Activated T-helper 2 cell treated with anti-CD3 and anti-CD28 coated beads, Interferon-gamma antibody, Interleukin-2, Interleukin-4, amounts not matched to agents 10 μg/mL and 5 μg/mL and 100 μg/mL, durations not matched to agents 14 hours and 24 hours and 36 hours (primary cell): Measurements from ENCODE around the gene AP1G2. TPM values are rescaled to one million over a fixed set of nuclear protein-coding genes. Genes with fewer than 3 reads are reported as not detected.

ENCODE experiments used
- DNase-seq: peaks from one replicate; pipeline ENCODE4 v3.0.0; 2021; ENCODE audit warnings: low spot score
- H3K27ac Mint-ChIP-seq: one replicate; pipeline ENCODE4 v1.8.0; 2021; ENCODE audit warnings: mixed read lengths
- H3K27me3 Mint-ChIP-seq: one replicate; pipeline ENCODE4 v1.8.0; 2021; ENCODE audit warnings: low read depth, mixed read lengths
- H3K36me3 Mint-ChIP-seq: one replicate; pipeline ENCODE4 v1.8.0; 2021; ENCODE audit warnings: low read depth, mixed read lengths
- H3K4me1 Mint-ChIP-seq: one replicate; pipeline ENCODE4 v1.8.0; 2021; ENCODE audit warnings: low read depth, mixed read lengths
- H3K4me3 Mint-ChIP-seq: one replicate; pipeline ENCODE4 v1.8.0; 2021; ENCODE audit warnings: low read depth, mild to moderate bottlenecking, moderate library complexity, mixed read lengths
- H3K9me3 Mint-ChIP-seq: one replicate; pipeline ENCODE4 v1.8.0; 2021; ENCODE audit warnings: mixed read lengths
- intact Hi-C: fragments of 100-400 bp; cut with micrococcal nuclease; formaldehyde crosslinking; loops from one replicate; pipeline ENCODE4 v1.15.1; 2023
- total RNA-seq: library from RNA; stranded (reverse); gene quantifications from 2 replicates; pipeline ENCODE4 v1.2.3, GENCODE V29; 2022

Gene AP1G2
- total RNA-seq, 1 donor from 2014 or later, result 164 TPM

DNA sequence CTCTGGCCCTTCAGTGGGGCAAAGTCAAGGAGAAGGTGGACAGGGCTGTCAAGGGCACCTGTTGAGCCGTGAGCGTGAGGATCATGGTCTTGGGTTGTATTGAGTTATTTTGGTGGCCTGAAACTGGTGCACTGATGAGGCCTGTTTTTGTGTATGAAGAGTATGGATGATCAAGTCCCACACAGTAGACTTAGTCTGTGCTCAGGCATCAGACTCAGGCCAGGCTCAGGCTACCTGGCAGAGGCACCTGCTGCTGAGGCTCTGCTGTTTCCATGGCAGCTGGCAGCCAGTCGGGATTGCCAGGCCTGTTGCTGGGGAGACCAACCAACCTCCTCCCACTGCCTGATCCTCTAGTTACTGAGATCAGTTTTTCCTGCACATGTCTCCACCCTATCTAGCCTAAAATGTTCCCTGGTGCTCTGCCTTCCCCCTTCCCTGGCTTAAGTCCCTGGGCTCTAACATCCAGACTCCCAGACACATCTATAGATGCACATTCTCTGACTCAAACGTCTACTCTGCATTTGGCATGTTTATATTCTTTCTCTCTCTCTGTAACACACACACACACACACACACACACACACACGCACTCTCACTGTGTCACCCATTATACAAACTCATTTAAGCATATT lies 5.9 kb upstream of the AP1G2 start:
- Mint-ChIP-seq H3K27me3 (peaks cover 30% of the 10 kb centered on the region), H3K36me3 (peaks cover 4% of the 10 kb centered on the region), H3K4me1 (peaks cover 16% of the 10 kb centered on the region), H3K27ac (no peak overlapping the region), H3K9me3 (no peaks in the 10 kb centered on the region), H3K4me3 (no peak overlapping the region)
- intact Hi-C loops, result no loop called here
- no peak for DNase-seq

- Mint-ChIP-seq H3K4me3 (no peak overlapping the region), H3K4me1 (peaks cover 23% of the 10 kb centered on the region), H3K27ac (no peak overlapping the region), H3K27me3 (peaks cover 27% of the 10 kb centered on the region), H3K9me3 (no peaks in the 10 kb centered on the region), H3K36me3 (peaks cover 4% of the 10 kb centered on the region)
- no peak for DNase-seq
- intact Hi-C loops, result no loop called here
Observed at GRCh38 chr14:23572836-23573235, 5.2 kb upstream of the AP1G2 start.

DNA sequence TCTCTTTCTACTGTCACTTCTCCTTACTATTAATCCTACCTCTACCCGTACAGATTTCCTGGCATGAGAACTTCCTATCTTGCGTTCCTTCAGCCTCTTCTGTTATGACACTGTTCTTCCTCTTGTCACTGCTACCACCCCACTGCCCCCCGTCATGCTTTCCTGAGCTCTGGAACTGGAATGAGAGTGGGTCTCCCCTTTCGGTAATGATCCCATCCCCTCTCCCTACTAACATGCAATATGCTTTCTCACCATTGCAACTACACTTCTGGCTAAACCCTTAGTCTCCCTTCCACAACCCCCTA lies 4.9 kb upstream of the AP1G2 start:
- peaks cover 27% of the 10 kb centered on the region for H3K27me3 Mint-ChIP-seq
- H3K4me3 Mint-ChIP-seq, result no peak overlapping the region
- DNase-seq, result no peak
- peaks cover 23% of the 10 kb centered on the region for H3K4me1 Mint-ChIP-seq
- intact Hi-C loops, result no loop called here
- peaks cover 5% of the 10 kb centered on the region for H3K36me3 Mint-ChIP-seq
- no peaks in the 10 kb centered on the region for H3K9me3 Mint-ChIP-seq
- no peak overlapping the region for H3K27ac Mint-ChIP-seq

GRCh38 chr14:23571701-23572523 lies 4.3 kb upstream of the AP1G2 start:
- no peak overlapping the region for H3K27ac Mint-ChIP-seq
- no peak for DNase-seq
- peaks cover 6% of the 10 kb centered on the region for H3K36me3 Mint-ChIP-seq
- H3K4me1 Mint-ChIP-seq, result peaks cover 23% of the 10 kb centered on the region
- intact Hi-C loops, result no loop called here
- H3K27me3 Mint-ChIP-seq, result peaks cover 27% of the 10 kb centered on the region
- no peaks in the 10 kb centered on the region for H3K9me3 Mint-ChIP-seq
- no peak overlapping the region for H3K4me3 Mint-ChIP-seq

DNA sequence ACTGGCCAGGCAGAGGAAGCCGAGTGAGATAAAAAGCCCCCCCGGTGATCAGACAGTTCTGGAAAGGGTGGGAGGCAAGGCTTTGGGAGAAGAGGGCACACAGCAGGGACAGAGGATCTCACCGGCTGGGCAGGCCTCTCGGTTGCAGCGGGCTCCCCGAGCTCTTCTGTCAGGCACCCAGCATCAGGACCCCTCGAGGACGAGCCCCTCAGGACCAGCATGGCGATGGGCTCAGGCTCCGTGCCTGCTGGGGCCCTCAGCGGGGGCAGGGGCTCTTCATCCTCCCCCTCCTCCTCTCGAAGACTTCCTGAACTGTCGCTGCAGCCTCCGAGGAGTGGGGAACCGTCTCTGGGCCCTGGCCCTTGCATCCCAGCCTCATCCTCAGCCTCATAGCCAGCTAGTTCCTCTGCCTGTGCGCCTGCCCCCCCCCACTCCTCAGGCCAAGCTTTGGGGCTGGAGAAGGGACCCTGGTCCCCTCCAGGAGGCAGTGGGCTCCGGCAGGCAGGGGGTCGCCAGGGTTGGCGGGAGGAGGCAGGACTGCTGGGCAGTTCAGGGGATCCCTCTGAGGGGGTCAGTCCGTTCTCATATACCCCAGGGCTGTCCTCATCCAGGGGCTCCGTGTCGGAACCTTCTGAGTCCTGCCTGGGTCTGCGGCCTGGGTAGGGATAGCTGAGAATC lies 3.4 kb upstream of the AP1G2 start:
- Mint-ChIP-seq H3K9me3 (no peaks in the 10 kb centered on the region), H3K27ac (no peak overlapping the region), H3K36me3 (peaks cover 2% of the 10 kb centered on the region), H3K27me3 (peaks cover 19% of the 10 kb centered on the region), H3K4me1 (peaks cover 19% of the 10 kb centered on the region), H3K4me3 (no peak overlapping the region)
- intact Hi-C loops, result no loop called here
- DNase-seq, result no peak

DNA sequence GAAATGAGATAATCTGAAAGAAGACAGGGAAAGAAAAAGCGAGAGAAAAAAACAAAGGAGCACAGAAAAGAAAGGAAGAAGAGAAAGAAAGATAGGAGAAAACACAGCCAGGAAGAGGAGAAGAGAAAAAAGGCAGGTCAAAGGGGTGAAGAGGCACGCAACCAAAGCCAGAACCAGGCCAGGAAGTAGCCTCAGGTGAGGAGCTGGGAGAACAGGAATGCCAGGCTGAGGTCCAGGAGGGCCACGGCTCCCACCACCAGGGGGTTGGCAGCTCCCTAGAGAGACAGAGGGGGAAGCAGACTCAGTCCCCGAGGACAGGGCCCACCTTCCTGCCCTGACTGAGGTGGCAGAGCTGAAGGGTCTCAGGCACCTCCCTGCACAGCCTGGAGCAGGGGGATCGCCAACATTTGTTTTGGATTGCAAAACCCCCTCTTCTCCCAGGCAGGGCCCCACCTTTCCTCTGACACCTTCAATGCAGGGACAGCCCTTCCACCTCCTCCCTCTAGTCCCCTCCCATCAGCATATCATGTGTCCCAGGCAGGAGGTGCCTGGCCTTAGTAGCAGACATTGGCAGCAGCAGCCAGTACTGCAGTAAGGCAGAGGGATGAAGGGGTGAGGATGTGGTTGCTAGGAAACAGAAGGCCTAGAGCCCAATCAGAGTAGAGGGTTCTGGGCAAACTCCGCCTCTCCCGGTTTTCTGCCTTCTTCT lies 2.0 kb upstream of the AP1G2 start:
- H3K4me1 Mint-ChIP-seq, result peaks cover 19% of the 10 kb centered on the region
- intact Hi-C loops, result loop anchor here (5.0 kb wide), 1 partner anchor 383 kb away; the partner anchor contains the start of gene DHRS4
- H3K4me3 Mint-ChIP-seq, result no peak overlapping the region
- H3K27me3 Mint-ChIP-seq, result peaks cover 10% of the 10 kb centered on the region
- peaks cover 13% of the 10 kb centered on the region for H3K36me3 Mint-ChIP-seq
- H3K27ac Mint-ChIP-seq, result no peak overlapping the region
- no peak for DNase-seq
- no peaks in the 10 kb centered on the region for H3K9me3 Mint-ChIP-seq

DNA sequence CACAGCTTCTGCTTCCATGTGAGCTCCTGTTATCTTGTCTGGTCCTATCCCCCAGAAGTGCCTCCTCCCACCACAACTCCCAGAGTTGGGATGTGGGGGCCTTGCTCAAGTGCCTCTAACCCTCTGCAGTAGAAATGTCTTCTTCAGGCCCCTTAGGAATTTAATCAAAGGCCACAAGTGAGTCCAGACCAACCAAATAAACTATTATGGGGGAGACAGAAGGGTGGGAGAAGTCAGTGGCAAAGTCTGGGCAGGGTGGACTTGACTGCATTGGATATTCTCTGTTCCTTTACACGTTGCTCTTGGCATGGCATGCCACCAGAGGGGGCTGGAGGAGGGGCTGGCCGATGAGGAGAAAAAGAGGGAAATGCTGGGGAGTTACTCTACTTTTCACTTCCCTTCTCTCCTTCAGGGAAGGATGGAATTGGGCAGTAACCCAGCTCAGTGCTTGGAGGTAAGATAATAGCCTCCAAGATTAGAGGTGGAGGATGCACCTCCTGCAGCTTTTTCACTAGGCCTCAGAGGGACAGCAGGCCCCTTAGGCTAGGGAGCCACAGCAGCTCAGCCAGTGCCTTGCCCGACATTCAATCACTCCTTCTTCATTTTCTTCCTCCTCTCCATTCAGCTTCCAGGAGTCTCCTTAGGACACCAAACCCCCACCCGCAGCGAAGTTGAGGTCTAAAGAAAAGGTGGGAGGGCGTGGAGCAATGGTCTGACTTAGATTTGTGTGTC lies 1.2 kb upstream of the AP1G2 start:
- Mint-ChIP-seq H3K4me1 (peaks cover 19% of the 10 kb centered on the region), H3K27ac (peak overlapping the region; percentile 51), H3K36me3 (peaks cover 21% of the 10 kb centered on the region), H3K4me3 (peak overlapping the region; percentile 99), H3K27me3 (peaks cover 9% of the 10 kb centered on the region), H3K9me3 (no peaks in the 10 kb centered on the region)
- intact Hi-C loops, result loop anchor here (5.0 kb wide), 1 partner anchor 384 kb away; the partner anchor contains the start of gene DHRS4
- DNase-seq, result no peak

GRCh38 chr14:23568021-23568599 lies 519 bp upstream of the AP1G2 start:
- Mint-ChIP-seq H3K27ac (peak overlapping the region; percentile 95), H3K4me3 (peak overlapping the region; percentile 99), H3K4me1 (peaks cover 19% of the 10 kb centered on the region), H3K36me3 (peaks cover 25% of the 10 kb centered on the region), H3K9me3 (no peaks in the 10 kb centered on the region), H3K27me3 (peaks cover 7% of the 10 kb centered on the region)
- no peak for DNase-seq
- intact Hi-C loops, result loop anchor here (5.0 kb wide), 1 partner anchor 384 kb away; the partner anchor contains the start of gene DHRS4

- DNase-seq, result no peak
- Mint-ChIP-seq H3K4me3 (peak overlapping the region; percentile 99), H3K36me3 (peaks cover 34% of the 10 kb centered on the region), H3K4me1 (peaks cover 14% of the 10 kb centered on the region), H3K27me3 (no peaks in the 10 kb centered on the region), H3K9me3 (no peaks in the 10 kb centered on the region), H3K27ac (peak overlapping the region; percentile 95)
- intact Hi-C loops, result loop anchor here (1.0 to 5.0 kb wide), 2 partner anchors 11 to 386 kb away; partner anchors contain the start of gene DHRS4
Observed at GRCh38 chr14:23566778-23567185, 809 bp downstream of the AP1G2 start.

DNA sequence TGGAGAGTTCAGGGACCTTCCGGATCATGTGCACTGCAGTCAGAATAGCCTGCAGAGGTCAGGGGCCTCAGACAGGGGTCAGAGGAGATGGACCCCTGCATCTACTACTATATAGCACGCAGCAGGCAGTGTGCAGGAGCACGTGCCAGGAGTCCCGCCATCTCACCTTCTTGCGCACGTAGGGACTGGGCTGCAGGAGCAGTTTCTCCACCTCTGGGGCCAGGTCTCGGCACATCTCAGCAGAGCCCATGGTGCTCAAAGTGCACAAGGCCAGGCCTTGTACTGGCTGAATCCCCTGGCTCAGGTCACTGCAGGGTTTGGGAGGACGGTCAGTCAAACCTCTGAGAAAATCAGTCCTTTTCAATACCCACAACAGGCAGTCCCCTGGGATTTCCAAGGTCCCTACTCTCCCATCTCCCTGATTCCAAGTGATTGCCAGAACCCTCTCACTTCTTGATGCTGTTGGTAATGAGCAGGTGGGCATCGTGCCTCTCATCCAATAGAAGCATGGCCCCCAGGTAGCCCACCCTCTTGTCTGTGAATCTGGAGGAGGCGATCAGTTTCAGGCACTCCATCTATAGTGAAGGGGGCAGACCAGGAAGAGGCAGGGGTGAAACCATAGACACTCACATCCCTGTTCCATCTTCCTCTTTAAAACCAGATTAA lies 1.3 kb downstream of the AP1G2 start:
- H3K27ac Mint-ChIP-seq, result peak overlapping the region; percentile 40
- H3K4me1 Mint-ChIP-seq, result peaks cover 14% of the 10 kb centered on the region
- H3K36me3 Mint-ChIP-seq, result peaks cover 38% of the 10 kb centered on the region
- no peak for DNase-seq
- H3K27me3 Mint-ChIP-seq, result no peaks in the 10 kb centered on the region
- peak overlapping the region; percentile 99 for H3K4me3 Mint-ChIP-seq
- H3K9me3 Mint-ChIP-seq, result no peaks in the 10 kb centered on the region
- intact Hi-C loops, result loop anchor here (5.0 kb wide), 1 partner anchor 386 kb away; the partner anchor contains the start of gene DHRS4

- no peaks in the 10 kb centered on the region for H3K9me3 Mint-ChIP-seq
- no peaks in the 10 kb centered on the region for H3K27me3 Mint-ChIP-seq
- no peak overlapping the region for H3K4me3 Mint-ChIP-seq
- H3K4me1 Mint-ChIP-seq, result peaks cover 17% of the 10 kb centered on the region
- intact Hi-C loops, result loop anchor here (5.0 kb wide), 1 partner anchor 387 kb away; the partner anchor contains the start of gene DHRS4
- no peak overlapping the region for H3K27ac Mint-ChIP-seq
- no peak for DNase-seq
- peaks cover 44% of the 10 kb centered on the region for H3K36me3 Mint-ChIP-seq
Observed at GRCh38 chr14:23565626-23566025, 2.0 kb downstream of the AP1G2 start.
